GF-D8 (cell line): Measurements from ENCODE around the gene TSPYL2.

ENCODE experiments used
- DNase-seq: peaks from one replicate; lab custom pipeline; 2025; lab: John Stamatoyannopoulos, UW

The TSPYL2 gene

DNA sequence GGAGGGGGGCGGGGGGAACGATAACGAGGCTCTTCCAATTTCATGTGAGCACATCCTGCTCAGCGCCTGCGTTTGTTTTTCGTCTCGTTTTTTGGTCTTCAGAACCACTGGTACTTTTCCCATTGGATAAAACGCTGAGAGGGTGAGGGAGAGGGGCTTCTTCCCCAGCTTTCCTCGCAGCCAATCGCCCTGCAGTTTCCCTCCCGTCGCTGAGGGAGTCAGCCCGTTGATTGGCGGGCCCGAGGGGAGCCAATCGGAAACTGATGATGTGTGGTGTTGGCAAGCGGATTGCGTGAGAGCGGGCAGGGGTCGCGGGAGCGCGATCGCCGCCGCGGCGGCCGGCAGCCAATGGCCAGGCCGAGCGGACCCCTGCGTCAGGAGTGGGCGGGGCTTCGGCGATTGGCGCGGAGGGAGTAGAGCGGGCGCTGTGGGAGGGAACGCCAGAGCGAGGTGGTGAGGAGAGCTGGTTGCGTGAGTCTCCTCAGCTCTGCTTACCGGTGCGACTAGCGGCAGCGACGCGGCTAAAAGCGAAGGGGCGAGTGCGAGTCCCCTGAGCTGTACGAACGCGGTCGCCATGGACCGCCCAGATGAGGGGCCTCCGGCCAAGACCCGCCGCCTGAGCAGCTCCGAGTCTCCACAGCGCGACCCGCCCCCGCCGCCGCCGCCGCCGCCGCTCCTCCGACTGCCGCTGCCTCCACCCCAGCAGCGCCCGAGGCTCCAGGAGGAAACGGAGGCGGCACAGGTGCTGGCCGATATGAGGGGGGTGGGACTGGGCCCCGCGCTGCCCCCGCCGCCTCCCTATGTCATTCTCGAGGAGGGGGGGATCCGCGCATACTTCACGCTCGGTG lies at the start of gene TSPYL2:
TSPYL2 (plus strand) TSS at position 443 of the 848 bp plus-strand sequence; CDS start at position 575, 132 bp downstream.
- DNase-seq: peak; percentile 56

DNA sequence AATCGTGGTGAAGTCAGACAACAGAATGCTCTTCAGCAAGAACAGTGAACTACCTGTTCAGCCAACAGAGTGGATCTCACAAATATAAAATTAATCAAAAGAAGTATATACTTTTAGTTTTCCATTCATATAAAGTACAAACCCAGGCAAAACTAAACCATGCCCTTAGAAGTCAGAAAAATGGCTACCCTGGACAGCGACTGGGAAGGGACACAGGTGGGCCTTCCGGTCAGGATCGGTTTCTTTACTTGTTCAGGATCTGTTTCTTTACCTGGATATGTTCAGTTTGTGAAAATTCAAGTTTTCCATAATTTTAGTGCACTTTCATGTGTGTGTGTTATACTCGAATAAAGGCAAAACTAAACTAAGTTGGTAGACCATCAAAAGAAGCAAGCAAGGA lies 46.0 kb upstream of the TSPYL2 start:
- no peak for DNase-seq

DNA sequence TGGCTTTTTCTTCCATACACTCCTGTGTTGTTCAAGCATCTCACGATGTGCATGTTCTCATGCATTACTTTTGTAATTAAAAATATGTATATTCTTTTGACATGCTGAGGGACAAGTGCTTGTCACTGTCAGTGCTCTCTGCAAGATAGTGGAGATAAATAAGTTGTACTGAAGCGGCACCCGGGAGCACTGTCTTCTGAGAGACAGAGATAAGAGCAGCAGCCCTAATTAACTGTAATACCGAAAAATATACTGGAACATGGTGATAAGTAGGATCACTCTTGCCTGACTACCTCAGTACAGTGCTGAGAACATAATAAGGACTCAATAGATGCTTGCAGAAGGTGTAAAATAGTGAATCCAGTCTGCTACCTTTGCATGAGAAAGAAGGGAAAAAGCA lies 42.9 kb upstream of the TSPYL2 start:
- DNase-seq: no peak

DNA sequence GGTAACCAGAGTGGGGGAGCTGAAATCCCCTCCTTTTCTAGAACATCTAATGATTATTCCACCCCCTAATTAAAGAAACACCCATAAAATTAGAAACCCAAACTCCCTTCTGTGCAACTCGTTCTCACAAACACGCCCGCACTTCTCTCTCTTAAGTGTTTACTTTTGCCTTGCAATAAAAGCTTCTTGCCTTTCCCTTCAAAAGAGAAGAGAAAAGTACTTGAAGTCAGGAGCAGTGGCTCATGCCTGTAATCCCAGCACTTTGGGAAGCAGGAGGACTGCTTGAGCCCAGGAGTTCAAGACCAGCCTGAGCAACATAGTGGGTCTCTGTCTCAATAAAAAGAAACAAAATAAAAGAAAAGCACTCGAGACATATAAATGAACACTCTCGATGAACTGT lies 37.2 kb upstream of the TSPYL2 start:
- no peak for DNase-seq

DNA sequence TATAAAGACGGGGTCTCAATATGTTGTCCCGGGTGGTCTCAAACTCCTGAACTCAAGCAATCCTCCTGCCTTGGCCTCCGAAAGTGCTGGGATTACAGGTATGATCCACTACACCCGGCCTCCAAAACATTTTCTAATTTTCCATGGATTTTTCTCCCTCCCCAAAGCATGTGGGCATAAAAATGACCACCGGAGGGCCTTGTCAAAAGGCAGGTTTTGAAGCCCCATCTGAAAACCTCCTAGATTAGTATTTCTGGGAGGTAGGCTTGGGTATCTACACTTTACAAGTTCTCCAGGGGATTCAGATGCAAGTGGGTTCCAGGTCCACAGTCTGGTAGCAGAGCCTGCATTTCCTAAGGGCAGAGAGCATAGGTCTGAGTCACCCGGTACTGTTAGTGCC lies 34.9 kb upstream of the TSPYL2 start:
- no peak for DNase-seq

DNA sequence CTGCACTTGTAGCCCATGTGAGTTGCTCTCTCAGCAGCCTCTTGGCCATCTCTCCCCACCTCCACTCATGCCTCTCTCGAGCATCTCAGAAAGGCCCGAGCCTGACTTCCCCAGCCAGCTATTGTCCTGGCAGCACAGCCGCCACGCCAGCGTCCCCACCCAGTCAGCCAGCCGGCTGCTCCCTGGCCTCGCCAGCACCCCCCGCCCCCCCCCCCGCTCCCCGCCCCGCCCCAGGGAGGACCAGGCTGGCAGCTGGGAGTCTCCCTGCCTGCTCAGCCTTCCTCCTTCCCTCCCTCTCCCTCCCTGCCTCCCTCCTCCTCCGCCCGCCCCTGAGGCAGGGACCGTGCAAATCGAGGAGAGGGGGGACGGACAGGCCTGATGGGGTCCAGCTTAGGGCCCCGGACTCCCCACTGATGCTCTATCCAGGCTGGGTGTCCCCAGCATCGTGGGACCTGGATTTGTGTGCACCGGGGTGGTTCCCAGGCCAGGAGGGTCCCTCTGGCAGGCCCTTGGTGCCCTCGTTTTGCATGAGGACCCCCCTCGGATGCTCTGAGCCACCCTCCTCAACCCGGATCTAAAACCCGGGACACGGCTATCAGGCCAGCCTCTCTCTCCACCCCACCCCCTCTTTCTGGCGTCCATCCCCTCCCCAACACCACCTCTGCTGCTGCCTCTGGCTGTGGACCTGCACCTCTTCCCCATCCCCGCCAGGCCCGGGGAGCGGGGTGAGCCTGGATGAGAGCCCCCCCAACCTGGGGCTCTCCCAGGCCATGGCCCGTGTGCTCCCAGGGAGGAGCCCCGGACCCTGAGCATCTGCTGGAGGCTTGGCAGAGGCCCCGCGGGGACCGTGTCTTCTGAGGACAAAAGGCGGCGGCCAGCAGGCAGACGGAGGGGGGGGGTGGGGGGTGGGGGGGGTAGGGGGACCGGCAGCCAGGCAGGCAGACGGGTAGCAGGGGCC lies 33.7 kb upstream of the TSPYL2 start, which contains the start of gene GPR173:
GPR173 (plus strand) TSS at position 621 of the 958 bp plus-strand sequence. CDS start 27,833 bp downstream, outside the sequence.
- DNase-seq: no peak

DNA sequence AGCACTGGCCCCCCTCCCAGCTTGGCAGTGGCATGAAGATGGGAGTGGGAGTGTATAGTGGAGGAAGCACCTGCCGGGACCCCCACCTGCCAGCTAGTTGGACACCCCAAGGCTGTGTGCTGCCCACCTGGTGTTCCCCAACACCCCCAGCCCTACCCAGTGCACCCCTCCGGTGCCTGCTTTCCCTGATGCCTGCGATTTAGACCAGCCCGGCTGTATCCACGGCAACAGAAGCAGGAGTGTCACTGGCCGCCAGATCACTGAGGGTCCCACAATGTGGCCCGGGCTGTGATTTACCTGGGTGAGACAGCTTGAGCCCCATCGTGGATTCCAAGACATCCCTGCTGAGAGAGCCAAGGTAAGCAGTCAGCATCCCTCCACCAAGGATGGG lies 33.0 kb upstream of the TSPYL2 start:
- DNase-seq: no peak

DNA sequence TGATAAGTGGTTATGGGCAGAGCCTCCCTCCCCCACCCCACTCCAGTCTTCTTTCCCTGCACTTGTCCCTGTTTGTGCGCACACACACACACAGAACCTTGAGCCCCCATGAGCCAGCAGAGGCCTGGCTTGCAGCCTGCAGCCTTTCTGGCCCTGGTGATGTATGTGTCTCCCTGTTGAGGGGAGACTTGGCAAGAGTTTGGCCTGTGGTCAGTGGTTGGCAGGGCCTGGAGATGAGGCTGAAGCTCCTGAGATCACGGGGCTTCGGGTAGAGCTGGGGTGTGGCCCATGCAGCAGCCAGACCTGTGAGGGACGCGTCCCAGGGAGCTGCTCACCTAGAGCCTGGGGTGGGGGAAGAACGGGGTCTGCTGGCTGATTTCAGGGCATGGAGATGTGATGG lies 31.3 kb upstream of the TSPYL2 start:
- no peak for DNase-seq

DNA sequence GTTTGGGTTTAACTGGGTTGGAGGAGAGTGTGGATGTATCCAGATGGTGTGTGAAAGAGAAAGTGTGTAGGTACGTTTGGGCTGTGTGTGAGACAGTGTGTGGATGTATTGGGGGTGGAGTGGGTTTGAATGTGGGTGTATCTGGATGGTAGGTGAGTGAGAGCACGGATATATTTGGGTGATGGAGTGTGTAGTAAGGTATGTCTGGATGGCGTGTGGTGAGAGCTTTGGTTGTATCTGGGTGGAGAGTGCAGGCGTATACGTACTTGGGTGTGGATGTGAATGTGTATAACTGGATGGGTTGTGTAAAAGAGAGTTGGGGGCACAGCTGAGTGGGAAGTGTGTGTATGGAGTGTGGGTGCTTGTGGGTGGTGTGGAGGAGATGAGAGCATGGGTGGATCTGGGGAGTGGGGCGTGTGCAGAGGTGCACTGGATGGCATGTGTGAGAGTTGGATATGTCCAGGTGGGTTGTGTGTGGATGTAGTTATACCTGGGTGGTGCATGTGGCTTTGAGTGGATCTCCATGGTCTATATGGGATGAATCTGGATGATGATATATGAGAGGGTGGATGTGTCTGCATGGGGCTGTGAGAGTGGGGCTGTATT lies 26.8 kb upstream of the TSPYL2 start:
- no peak for DNase-seq

DNA sequence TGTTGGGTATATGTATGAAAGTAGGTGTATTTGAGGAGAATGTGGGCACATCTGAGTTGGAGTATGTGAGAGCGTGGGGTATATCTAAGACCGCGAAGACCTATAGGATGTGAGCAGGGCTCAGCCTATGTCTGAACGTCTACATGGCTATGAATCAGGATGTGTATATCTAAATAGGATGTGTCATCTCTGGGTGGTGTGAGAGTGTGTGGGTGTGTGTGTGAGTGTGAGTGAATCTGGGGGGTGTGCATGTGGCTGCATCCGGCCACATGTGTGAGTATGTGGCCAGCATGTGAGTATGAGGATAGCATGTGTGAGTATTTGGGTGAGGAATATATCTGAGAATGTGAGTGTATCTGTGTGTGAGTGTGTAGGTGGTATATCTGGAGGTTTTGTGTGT lies 25.9 kb upstream of the TSPYL2 start:
- DNase-seq: no peak

DNA sequence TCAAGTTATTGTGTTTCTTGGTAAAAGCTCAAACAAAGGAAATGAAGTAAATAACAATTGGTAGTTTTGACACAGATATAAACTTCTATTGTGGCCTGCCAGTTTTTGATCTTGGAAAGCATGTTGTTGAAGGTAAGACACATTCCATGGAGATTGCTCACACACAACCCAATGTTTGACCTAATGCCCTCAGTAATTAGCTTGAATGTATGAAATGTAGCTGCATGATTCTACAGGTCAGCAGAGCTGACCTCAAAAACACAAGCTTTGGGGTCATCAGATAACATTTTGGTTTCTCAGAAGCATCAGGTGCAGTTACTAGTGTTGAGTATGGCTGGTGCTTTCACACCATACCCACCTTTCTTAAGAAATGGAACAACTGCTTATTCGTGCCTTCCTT lies 17.1 kb upstream of the TSPYL2 start:
- no peak for DNase-seq

DNA sequence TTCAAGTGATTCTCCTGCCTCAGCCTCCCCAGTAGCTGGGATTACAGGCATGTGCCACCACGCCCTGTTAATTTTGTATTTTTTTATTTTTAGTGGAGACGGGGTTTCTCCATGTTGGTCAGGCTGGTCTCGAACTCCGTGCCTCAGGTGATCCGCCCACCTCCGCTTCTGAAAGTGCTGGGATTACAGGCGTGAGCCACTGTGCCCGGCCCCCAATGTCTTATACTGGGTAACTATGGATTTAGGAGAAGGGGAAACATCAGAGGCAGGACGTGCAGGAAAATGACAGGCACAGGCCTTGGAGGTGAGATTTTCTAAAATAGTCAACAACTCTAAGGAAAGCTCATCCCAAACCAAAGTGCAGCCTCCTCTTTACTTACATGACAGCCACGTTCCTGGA lies 11.1 kb upstream of the TSPYL2 start:
- DNase-seq: no peak

DNA sequence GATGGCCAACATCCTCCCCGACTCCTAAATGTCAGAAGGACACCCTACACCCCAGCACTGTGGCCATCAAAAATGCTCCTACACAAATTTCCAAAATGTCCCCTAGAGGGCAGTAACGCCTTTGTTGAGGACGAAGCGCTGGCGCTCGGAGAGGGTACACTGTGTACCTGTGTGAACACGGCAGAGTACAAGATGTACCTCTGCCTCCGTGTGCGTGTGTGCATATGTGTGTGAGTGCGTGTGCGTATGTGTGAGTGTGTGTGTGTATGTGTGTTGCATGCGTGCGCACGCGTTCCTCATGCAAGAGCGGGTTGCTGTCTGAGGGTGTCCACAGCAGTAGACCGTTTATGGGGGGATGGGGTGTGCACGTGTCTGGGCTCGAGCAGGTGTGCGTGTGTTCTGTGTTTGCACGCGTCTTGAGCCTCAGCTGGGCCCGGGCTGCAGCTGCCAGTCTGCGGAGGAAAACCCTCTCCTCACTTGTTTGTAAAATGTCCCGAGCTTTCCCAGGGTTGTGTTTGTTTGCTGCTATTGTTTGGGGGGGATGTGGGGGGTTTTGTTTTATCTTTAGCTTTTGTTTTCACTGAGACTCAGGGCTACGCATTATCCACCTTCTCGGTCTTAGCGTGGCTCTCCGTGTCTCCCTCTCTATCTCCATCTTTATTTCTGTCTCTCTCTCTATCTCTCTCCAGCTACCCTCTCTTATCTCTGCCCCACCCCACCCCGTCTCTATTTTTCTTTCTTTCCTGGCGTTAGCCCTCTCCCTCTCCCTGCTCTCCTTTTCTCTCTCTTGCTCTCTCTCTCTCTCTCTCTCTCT lies 10.4 kb upstream of the TSPYL2 start:
- DNase-seq: no peak

DNA sequence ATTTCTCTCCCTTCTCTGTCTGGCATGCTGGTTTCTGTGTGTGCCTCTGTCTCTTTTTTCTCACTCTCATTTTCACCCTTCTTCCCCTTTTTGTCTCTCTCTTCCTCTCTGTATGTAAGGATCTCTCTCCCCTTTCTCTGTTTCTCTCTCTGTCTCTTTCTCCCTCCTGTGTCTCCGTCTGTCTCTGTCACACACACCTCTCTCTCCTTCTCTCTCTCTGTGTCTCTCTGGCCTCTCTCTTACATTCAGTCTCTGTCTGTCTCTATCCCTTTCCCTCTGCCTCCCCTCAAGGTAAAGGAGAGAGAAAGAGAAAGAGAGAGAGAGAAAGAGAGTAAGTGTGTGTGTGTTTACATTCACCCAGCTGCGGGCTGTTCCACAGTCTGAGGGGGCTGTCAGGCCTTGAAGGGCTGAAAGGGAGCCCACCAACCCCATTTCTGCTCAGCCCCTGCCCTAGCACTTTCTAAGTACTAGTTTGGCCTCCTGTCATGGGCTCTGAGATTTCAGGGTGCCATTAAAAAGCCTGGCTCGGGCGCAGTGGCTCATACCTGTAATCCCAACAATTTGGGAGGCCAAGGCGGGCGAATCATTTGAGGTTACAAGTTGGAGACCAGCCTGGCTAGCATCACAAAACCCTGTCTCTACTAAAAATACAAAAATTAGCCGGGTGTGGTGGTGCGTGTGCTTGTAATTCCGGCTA lies 9.6 kb upstream of the TSPYL2 start:
- DNase-seq: peak; percentile 1

DNA sequence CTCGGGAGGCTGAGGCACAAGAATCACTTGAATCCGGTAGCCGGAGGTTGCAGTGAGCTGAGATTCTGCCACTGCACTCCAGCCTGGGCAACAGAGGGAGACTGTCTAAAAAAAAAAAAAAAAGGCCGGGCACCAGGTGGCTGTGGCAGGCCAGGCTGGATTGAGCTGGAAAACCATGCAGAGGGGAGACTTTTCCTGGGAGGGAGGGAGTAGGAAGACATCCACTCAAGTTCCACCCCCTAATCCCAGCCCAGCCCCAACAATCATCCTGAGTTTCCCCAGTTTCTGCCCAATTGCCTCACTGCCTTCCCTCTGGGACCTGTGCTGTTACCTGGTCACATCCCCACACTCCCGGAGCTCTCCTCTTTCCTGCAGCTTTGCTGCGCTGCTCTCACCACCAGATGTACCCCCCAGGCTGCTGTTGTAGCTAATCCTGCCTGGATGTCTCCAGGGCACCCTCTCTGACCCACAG lies 9.0 kb upstream of the TSPYL2 start:
- DNase-seq: no peak

DNA sequence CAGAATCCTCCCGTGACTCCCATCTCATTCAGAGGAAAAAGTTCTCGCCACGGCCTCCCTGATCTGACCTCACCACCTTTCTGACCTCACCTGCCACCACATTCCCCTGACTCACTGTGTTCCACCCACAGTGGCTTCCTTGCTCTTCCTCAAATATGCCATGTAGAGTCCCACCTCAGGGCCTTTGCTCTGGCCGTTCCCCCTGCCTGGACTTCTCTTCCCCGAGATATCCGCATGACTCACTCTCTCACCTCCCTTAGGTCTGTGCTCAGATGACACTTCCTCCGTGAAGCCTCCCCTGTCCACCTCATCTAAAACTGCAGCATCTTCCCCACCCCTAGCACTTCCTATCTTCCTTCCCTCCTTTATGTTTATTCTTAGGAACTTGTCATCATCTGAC lies 7.2 kb upstream of the TSPYL2 start:
- DNase-seq: no peak

DNA sequence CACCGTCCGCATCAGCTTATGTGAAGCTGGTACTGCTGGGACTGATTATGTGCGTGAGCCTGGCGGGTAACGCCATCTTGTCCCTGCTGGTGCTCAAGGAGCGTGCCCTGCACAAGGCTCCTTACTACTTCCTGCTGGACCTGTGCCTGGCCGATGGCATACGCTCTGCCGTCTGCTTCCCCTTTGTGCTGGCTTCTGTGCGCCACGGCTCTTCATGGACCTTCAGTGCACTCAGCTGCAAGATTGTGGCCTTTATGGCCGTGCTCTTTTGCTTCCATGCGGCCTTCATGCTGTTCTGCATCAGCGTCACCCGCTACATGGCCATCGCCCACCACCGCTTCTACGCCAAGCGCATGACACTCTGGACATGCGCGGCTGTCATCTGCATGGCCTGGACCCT lies 5.5 kb upstream of the TSPYL2 start:
- no peak for DNase-seq

DNA sequence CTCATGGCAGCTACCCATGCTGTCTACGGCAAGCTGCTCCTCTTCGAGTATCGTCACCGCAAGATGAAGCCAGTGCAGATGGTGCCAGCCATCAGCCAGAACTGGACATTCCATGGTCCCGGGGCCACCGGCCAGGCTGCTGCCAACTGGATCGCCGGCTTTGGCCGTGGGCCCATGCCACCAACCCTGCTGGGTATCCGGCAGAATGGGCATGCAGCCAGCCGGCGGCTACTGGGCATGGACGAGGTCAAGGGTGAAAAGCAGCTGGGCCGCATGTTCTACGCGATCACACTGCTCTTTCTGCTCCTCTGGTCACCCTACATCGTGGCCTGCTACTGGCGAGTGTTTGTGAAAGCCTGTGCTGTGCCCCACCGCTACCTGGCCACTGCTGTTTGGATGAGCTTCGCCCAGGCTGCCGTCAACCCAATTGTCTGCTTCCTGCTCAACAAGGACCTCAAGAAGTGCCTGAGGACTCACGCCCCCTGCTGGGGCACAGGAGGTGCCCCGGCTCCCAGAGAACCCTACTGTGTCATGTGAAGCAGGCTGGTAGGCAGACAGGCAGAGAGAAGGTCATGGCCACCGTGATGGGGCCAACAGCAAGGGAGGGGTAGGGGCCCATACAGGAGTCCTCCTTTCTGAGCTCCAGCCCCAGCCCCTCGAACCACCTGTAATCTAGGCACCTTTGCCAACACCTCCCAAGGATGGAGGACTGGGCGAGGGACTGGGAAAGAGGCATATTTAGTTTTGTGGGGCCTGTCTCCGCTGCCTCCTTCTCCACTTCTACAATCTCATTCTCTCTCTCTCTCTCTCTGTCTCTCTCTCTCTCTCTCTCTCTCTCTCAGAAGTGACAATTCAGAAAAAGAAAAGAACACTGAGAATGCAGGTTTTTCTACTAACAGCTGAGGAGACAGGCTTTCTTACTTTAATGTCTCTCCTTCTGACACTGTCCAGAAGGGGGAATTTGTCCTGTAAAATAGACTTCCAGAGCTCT lies 4.7 kb upstream of the TSPYL2 start:
- DNase-seq: no peak

DNA sequence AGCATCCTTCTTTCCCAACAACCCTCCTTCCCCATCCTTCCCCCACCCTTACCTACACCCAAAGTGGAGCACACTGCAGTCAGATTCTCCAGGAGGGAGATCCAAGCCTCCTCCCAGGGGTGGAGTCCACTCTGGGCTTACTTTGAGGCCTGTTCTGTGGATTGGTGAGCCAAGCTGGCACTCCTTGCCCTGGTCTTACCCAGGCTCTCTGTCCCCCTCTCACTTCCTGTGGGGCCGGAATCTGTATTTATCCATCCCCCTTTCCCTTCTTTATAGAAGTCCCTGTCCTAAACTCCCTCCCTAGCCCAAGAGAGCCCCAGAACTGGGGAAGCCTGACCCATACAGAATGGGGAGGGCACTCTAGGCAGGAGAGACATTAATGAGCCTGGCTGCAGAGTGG lies 3.2 kb upstream of the TSPYL2 start:
- DNase-seq: no peak
